ENCODE data around the gene CHD1L. TPM values are rescaled to one million over a fixed set of nuclear protein-coding genes. Genes with fewer than 3 reads are reported as not detected.
"Not testable (repeated sequence)": the region's sequence is repeated elsewhere in the genome, so short reads cannot be mapped to it uniquely, and the experiment has no call there.

Gene CHD1L
- total RNA-seq, 2 experiments from 2014 or later = 62.3 to 63.2 TPM

DNA sequence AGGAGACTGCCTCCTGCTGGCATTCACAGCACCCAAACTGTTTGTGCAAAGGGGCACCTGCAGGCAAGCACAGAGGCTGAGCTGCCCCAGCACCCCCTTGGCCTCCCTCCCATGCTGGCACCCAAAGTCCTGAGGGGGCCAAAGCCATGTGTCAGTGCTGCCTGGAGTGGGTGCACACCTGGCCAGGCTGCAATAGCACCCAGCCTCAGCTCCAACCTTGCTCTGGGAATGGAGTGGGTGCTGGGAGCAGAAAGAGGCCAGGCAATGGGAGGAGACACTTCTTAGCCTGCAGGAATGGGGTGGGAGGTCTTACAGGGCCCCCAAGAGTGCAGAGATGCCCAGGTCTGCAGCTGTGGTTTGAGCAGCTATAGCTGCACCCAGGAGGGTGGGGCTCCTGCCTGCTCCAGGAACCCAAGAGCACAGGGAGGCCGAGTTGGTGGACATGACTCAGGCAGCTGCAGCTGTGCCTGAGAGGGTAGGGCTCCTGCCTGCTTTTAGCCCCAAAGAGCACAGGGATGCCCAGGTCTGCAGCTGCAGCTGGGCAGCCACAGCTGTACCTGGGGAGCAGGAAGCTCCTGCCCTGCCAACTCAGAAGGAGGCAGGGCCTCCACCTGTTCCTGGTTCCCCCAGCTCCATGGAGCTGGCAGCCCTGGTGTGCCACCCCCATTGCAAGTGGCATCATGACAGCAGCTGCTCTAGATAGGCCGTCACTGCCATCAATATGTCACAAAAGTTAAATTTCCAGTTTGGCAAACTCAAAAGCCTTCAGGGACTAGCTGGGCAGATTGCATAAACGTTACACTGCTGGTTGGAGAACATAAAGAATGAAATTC lies 5.3 kb upstream of the CHD1L start:
- peaks cover 6% of the 10 kb centered on the region for H3K27me3 Mint-ChIP-seq (ENCODE audit: low read depth)
- ChIA-PET CTCF (no interaction called here), POLR2A (interaction anchor here (0.7 kb wide), 1 partner anchor 64 kb away, joined by 3 read pairs; no protein-coding TSS in a partner anchor)
- H3K4me3 Mint-ChIP-seq = no peak overlapping the region
- peaks cover 8% of the 10 kb centered on the region for H3K4me1 Mint-ChIP-seq (ENCODE audit: low read depth)
- no peaks in the 10 kb centered on the region for H3K36me3 Mint-ChIP-seq (ENCODE audit: low read depth)
- DNase-seq (no peak), ATAC-seq (no peak)
- no peak overlapping the region for H3K27ac Mint-ChIP-seq
- no peaks in the 10 kb centered on the region for H3K9me3 Mint-ChIP-seq (ENCODE audit: insufficient read depth)

DNA sequence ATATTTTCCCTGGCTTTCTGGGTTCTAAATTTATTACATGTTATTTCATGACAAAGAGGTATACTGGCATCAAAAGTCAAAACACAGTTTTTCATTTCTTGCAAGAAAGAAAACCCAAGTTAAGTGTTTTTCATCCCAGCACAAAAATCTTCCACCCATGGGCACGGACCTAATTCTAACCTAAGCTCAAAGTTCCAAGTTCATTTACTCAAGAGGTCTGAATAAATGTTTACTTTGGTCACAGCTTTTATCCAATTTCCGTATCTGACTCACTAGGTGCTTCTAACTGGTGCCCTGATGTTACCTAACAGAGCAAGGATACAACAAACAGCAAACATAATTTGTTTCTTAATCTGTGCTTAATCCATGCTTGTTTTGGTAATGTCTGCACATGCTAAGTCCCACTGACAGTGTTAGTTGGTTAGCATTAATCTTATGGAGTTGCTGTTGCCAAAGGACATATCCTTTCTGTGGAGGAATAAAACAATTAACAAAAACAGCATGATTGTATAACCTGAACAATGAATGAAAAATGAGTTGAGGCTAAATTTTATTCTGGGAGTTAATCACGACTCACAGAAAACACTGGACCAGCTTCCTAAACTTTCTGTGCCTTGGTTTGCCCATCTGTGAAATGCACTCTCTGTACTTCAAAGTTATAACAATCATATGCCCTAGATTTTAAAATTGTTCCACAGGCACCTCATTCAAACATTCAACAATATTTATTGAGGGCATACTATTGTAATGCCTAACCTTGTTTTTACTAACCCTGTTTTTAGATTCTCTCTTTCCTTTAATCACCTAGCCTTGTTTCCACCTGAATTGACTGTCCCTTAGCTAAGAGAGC lies 4.2 kb upstream of the CHD1L start:
- ChIA-PET CTCF (no interaction called here), POLR2A (no interaction called here)
- DNase-seq (no peak), ATAC-seq (no peak)
- no peak overlapping the region for H3K27ac Mint-ChIP-seq
- H3K36me3 Mint-ChIP-seq (ENCODE audit: low read depth) = no peaks in the 10 kb centered on the region
- peaks cover 6% of the 10 kb centered on the region for H3K27me3 Mint-ChIP-seq (ENCODE audit: low read depth)
- no peaks in the 10 kb centered on the region for H3K9me3 Mint-ChIP-seq (ENCODE audit: insufficient read depth)
- H3K4me1 Mint-ChIP-seq (ENCODE audit: low read depth) = peaks cover 9% of the 10 kb centered on the region
- no peak overlapping the region for H3K4me3 Mint-ChIP-seq

DNA sequence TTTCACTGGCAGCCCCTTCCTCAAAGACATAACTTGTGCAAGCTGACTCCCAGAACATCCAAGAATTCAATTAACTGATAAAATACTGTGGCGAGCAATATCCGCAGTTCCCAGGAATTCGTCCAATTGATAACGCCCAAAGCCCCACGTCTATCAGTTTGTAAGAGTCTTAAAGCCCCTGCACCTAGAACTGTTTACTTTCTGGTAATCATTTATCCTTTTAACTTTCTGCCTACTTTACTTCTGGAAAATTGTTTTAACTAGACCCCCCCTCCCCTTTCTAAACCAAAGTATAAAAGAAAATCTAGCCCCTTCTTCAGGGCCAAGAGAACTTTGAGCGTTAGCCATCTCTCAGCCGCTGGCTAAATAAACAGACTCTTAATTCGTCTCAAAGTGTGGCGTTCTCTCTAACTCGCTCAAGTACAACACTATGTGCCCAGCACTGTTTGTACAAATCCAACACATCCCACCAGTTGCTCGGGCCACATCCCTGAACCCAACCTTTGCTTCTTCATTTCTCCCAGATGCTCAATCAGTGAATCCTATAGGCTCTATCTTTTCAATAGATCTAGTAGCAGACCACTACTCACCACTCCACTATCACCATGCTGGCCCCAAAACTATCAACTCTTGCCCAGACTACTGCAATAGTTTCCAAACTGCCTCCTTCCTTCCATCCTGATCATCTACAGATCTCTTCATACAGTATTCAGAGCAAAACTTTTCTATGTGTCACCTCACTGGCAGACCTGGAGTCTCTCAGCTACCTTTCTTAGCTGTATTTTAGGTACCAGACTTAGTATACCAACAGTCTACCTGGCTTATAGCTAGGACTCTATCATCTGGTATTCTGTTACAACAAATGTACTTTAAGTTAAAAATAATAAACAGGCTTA lies 3.3 kb upstream of the CHD1L start:
- H3K9me3 Mint-ChIP-seq (ENCODE audit: insufficient read depth) = no peaks in the 10 kb centered on the region
- H3K4me1 Mint-ChIP-seq (ENCODE audit: low read depth) = peaks cover 14% of the 10 kb centered on the region
- ChIA-PET CTCF (no interaction called here), POLR2A (interaction anchor here (1.4 kb wide), 1 partner anchor 66 kb away, joined by 3 read pairs; no protein-coding TSS in a partner anchor)
- DNase-seq (no peak), ATAC-seq (no peak)
- peaks cover 6% of the 10 kb centered on the region for H3K27me3 Mint-ChIP-seq (ENCODE audit: low read depth)
- H3K27ac Mint-ChIP-seq = no peak overlapping the region
- no peak overlapping the region for H3K4me3 Mint-ChIP-seq
- H3K36me3 Mint-ChIP-seq (ENCODE audit: low read depth) = peaks cover 4% of the 10 kb centered on the region

DNA sequence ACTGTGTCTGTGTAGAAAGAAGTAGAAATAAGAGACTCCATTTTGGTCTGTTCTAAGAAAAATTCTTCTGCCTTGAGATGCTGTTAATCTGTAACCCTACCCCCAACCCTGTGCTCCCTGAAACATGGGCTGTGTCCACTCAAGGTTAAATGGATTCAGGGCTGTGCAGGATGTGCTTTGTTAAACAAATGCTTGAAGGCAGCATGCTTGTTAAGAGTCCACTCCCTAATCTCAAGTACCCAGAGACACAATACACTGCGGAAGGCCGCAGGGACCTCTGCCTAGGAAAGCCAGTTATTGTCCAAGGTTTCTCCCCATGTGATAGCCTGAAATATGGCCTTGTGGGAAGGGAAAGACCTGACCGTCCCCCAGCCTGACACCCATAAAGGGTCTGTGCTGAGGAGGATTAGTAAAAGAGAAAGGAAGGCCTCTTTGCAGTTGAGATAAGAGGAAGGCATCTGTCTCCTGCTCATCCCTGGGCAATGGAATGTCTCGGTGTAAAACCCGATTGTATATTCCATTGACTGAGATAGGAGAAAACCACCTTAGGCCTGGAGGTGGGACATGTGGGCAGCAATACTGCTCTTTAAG lies 2.3 kb upstream of the CHD1L start:
- ATAC-seq; H3K27ac Mint-ChIP-seq; H3K9me3 Mint-ChIP-seq (ENCODE audit: insufficient read depth); CTCF ChIA-PET; H3K36me3 Mint-ChIP-seq (ENCODE audit: low read depth); H3K4me3 Mint-ChIP-seq; DNase-seq; H3K27me3 Mint-ChIP-seq (ENCODE audit: low read depth): not testable (repeated sequence)
- POLR2A ChIA-PET = interaction anchor here (1.4 kb wide), 1 partner anchor 67 kb away, joined by 3 read pairs; no protein-coding TSS in a partner anchor
- peaks cover 22% of the 10 kb centered on the region for H3K4me1 Mint-ChIP-seq (ENCODE audit: low read depth)

DNA sequence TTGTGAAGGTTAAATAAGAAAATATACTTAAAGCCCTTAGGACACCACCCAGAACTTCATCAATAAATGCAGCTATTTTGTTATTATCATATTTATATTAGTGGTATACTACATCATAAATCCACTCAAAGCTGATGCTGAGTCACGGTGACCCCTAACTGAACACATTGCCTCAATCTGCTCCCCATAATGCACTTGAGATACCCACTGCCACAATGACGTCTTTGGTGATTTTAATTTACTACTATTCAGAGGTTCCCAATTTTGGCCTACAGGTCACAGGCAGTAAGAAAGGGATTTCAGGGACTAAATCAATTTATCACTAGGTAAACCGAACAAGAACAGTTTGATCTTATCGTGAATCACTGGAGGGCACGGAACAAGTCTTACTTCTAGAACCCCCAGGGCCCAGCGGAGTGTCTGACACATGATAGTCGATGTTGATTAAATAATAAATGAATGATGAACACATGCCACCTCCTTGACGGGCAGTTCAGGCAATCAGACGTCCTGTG lies 493 bp upstream of the CHD1L start:
- H3K36me3 Mint-ChIP-seq (ENCODE audit: low read depth) = peaks cover 16% of the 10 kb centered on the region
- no peaks in the 10 kb centered on the region for H3K9me3 Mint-ChIP-seq (ENCODE audit: insufficient read depth)
- DNase-seq (no peak), ATAC-seq (no peak)
- peak overlapping the region; percentile 71 for H3K27ac Mint-ChIP-seq
- CTCF ChIA-PET = interaction anchor here (0.6 to 3.8 kb wide), 23 partner anchors 8 to 162 kb away, joined by 3 to 56 read pairs (median 4); partner anchors contain the start of genes FMO5 and PRKAB2
- POLR2A ChIA-PET = interaction anchor here (0.7 to 3.4 kb wide), 3 partner anchors 69 to 157 kb away, joined by 4 to 34 read pairs (median 4); no protein-coding TSS in a partner anchor
- H3K4me1 Mint-ChIP-seq (ENCODE audit: low read depth) = peaks cover 39% of the 10 kb centered on the region
- H3K27me3 Mint-ChIP-seq (ENCODE audit: low read depth) = peaks cover 6% of the 10 kb centered on the region
- peak overlapping the region; percentile 73 for H3K4me3 Mint-ChIP-seq

DNA sequence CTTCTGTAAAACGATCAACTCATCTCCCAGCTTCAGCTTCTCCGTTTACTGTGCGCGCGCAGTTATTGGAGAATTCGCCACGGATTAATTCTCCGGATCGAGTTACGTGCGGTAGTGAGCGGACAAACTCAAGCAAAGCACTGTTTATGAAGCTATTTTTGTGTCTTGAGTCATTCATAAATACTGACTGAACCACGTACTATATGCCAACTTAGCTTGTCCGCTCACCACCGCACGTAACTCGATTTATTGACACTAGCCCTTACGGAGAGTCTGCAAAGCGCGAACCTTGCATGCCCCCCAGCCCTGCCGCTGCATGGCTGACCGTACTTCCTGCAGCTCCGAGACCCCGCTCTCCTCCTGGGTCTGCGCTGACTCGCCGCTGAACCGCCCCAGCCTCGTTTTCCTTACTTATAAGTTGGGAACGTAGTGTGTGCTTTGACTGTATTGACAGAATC lies 773 bp downstream of the CHD1L start:
- Mint-ChIP-seq H3K4me1 (ENCODE audit: low read depth) (peaks cover 49% of the 10 kb centered on the region), H3K36me3 (ENCODE audit: low read depth) (peaks cover 23% of the 10 kb centered on the region), H3K27ac (peak overlapping the region; percentile 80), H3K9me3 (ENCODE audit: insufficient read depth) (no peaks in the 10 kb centered on the region), H3K4me3 (peak overlapping the region; percentile 94), H3K27me3 (ENCODE audit: low read depth) (peaks cover 4% of the 10 kb centered on the region)
- POLR2A ChIA-PET = interaction anchor here (0.7 to 3.4 kb wide), 2 partner anchors 72 to 159 kb away, joined by 3 to 34 read pairs; no protein-coding TSS in a partner anchor
- ATAC-seq = peak; percentile 32
- DNase-seq = peak; percentile 55
- CTCF ChIA-PET = interaction anchor here (0.7 to 3.8 kb wide), 21 partner anchors 8 to 197 kb away, joined by 3 to 56 read pairs (median 4); partner anchors contain the start of genes FMO5 and PRKAB2

DNA sequence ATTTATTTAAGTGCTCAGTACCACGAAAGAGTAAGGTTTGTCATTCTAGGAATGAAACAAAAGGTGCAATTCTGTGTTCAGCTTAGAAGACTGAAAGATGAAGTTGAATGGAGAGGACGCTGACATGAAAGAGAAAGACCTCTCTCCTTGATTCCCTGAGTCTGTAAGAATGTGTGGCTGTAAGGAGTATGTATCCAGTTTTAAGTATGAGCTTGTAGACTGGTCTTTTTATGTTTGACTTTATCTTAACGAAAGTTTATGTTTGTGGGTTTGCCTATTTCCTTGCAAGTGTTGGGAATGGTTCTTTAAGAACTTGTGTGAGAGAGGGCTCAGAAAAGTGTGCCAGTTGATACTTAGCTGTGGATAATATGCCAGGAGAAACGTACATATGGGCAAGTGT lies 1.4 kb downstream of the CHD1L start:
- Mint-ChIP-seq H3K9me3 (ENCODE audit: insufficient read depth) (no peaks in the 10 kb centered on the region), H3K27ac (peak overlapping the region; percentile 80), H3K4me3 (peak overlapping the region; percentile 94), H3K36me3 (ENCODE audit: low read depth) (peaks cover 25% of the 10 kb centered on the region), H3K4me1 (ENCODE audit: low read depth) (peaks cover 52% of the 10 kb centered on the region), H3K27me3 (ENCODE audit: low read depth) (peaks cover 4% of the 10 kb centered on the region)
- ChIA-PET CTCF (interaction anchor here (0.9 to 3.8 kb wide), 13 partner anchors 11 to 198 kb away, joined by 3 to 56 read pairs (median 5); partner anchors contain the start of genes FMO5 and PRKAB2), POLR2A (interaction anchor here (3.4 kb wide), 1 partner anchor 159 kb away, joined by 34 read pairs; no protein-coding TSS in a partner anchor)
- DNase-seq = no peak
- ATAC-seq = no peak

DNA sequence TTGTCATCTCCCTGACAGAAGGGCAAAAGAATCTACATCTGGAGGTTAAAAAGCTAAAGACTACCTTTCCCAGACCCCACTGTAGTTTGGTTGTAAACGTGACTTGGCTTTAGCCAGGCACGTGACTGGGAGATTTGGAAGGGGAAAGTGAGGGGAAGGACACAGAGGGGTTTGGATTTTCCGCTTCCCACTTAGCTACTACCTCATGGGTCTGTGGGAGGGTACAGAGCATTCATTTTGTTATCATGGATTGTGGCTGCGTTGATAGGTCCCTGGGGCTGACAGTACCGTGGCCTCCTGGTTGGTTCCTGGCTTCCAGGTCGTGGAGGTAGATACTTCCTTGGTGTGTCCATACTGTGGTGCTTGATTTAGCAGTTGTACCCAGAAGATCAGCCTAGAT lies 2.6 kb downstream of the CHD1L start:
- ChIA-PET POLR2A (no interaction called here), CTCF (interaction anchor here (0.6 kb wide), 1 partner anchor 29 kb away, joined by 3 read pairs; no protein-coding TSS in a partner anchor)
- Mint-ChIP-seq H3K36me3 (ENCODE audit: low read depth) (peaks cover 27% of the 10 kb centered on the region), H3K27ac (peak overlapping the region; percentile 39), H3K4me1 (ENCODE audit: low read depth) (peaks cover 61% of the 10 kb centered on the region), H3K27me3 (ENCODE audit: low read depth) (no peaks in the 10 kb centered on the region), H3K4me3 (peak overlapping the region; percentile 19), H3K9me3 (ENCODE audit: insufficient read depth) (no peaks in the 10 kb centered on the region)
- DNase-seq = no peak
- no peak for ATAC-seq

DNA sequence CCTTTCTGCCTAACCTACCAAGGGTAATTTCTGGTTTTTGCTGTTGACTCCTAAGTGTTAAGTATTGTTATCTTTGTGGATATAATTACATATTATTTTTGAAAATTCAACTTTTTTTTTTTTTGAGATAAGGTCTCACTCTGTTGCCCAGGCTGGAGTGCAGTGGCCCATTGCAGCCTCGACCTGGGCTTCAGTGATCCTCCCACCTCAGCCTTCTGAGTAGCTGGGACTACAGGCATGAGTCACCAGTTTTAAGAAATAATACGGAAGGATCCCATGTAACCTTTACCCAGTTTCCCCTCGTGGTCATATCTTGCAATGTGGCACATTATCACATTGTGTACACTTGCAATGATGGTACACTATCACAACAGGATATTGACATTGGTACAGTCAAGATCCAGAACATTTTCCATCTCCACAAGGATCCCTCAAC lies 3.1 kb downstream of the CHD1L start:
- Mint-ChIP-seq H3K9me3 (ENCODE audit: insufficient read depth) (no peaks in the 10 kb centered on the region), H3K27ac (no peak overlapping the region), H3K36me3 (ENCODE audit: low read depth) (peaks cover 27% of the 10 kb centered on the region), H3K27me3 (ENCODE audit: low read depth) (no peaks in the 10 kb centered on the region), H3K4me1 (ENCODE audit: low read depth) (peaks cover 65% of the 10 kb centered on the region), H3K4me3 (no peak overlapping the region)
- ATAC-seq = no peak
- ChIA-PET POLR2A (interaction anchor here (1.0 kb wide), 1 partner anchor 161 kb away, joined by 4 read pairs; no protein-coding TSS in a partner anchor), CTCF (interaction anchor here (0.6 to 1.5 kb wide), 2 partner anchors 13 to 28 kb away, joined by 3 read pairs; no protein-coding TSS in a partner anchor)
- DNase-seq = no peak

DNA sequence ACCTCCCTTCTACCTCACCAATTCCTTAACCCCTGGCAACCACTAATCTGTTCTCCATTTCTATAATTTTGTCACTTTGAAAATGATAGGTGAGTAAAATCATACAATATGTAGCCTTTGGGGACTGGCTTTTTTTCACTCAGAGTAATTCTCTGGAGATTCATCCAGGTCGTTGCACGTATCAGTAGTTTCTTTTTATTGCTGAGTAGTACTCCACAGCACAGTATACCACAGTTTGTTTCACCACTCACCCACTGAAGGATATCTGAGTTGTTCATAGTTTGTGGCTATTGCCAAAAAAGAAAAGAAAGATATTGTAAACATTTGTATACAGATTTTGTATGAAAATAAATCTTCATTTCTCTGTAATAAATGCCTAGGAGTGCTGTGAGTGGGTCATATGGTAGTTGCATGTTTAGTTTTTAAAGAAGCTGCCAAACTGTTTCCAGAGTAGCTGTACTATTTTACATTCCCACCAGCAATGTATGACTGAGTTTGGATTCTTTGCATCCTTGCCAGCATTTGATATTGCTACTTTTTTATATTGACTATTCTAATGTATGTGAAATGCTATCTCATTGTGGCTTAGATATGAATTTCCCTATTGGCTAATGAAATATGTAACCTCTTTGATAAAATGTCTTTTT lies 3.7 kb downstream of the CHD1L start:
- Mint-ChIP-seq H3K27me3 (ENCODE audit: low read depth) (no peaks in the 10 kb centered on the region), H3K27ac (no peak overlapping the region), H3K36me3 (ENCODE audit: low read depth) (peaks cover 27% of the 10 kb centered on the region), H3K4me3 (no peak overlapping the region), H3K4me1 (ENCODE audit: low read depth) (peaks cover 66% of the 10 kb centered on the region), H3K9me3 (ENCODE audit: insufficient read depth) (no peaks in the 10 kb centered on the region)
- ChIA-PET CTCF (interaction anchor here (1.5 kb wide), 1 partner anchor 13 kb away, joined by 3 read pairs; no protein-coding TSS in a partner anchor), POLR2A (interaction anchor here (1.0 kb wide), 1 partner anchor 162 kb away, joined by 4 read pairs; no protein-coding TSS in a partner anchor)
- DNase-seq = no peak
- ATAC-seq = no peak
